Islet of Langerhans (tissue), 1 donor: ENCODE data around the gene KRTAP5-1.
"Not testable (repeated sequence)": the region's sequence is repeated elsewhere in the genome, so short reads cannot be mapped to it uniquely, and the experiment has no call there.

Experiments used
- FAIRE-seq: peaks from one replicate; lab custom pipeline; 2011; peaks lifted over from hg19 to GRCh38; lab: Jason Lieb, UNC

Gene KRTAP5-1, protein sequence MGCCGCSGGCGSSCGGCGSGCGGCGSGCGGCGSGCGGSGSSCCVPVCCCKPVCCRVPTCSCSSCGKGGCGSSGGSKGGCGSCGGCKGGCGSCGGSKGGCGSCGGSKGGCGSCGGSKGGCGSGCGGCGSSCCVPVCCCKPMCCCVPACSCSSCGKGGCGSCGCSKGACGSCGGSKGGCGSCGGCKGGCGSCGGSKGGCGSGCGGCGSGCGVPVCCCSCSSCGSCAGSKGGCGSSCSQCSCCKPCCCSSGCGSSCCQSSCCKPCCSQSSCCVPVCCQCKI

DNA sequence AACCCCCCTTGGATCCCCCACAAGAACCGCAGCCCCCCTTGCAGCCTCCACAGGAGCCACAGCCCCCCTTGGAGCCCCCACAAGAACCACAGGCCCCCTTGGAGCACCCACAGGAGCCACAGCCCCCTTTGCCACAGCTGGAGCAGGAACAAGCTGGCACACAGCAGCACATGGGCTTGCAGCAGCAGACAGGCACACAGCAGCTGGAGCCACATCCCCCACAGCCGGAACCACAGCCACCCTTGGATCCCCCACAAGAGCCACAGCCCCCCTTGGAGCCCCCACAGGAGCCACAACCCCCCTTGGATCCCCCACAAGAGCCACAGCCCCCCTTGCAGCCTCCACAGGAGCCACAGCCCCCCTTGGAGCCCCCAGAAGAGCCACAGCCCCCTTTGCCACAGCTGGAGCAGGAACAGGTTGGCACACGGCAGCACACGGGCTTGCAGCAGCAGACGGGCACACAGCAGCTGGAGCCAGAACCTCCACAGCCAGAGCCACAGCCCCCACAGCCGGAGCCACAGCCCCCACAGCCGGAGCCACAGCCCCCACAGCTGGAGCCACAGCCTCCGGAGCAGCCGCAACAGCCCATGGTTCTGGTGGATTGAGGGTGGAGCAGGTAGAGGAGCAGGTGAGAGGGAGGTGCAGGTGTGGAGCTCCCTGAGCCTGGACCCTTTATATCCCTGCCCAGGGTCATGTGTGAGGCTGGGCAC is at the start of gene KRTAP5-1:
KRTAP5-1 (minus strand) TSS at position 623 of the 710 bp plus-strand sequence; CDS start at position 589, 34 bp downstream.
- not testable (repeated sequence) for FAIRE-seq

DNA sequence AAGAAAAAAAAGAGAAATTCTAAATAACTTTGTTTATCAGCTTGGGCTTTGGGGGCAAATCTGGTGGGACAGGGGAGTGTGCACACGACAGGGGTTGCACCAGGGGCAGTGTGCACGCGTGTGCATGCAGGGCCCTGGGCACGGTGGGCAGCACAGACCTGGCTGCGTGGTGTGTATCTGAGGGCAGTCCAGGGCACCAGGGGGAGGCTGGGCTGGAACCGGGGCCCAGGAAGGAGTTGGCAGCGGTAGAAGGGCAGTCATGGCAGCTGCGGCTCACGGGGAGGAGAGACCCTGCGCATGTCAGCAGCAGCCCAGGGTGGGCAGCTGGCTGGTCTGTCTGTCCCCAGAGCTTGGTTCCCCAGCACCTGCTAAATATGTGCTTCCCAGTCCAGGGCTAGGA is 48.8 kb upstream of the KRTAP5-1 start:
- FAIRE-seq: no peak

DNA sequence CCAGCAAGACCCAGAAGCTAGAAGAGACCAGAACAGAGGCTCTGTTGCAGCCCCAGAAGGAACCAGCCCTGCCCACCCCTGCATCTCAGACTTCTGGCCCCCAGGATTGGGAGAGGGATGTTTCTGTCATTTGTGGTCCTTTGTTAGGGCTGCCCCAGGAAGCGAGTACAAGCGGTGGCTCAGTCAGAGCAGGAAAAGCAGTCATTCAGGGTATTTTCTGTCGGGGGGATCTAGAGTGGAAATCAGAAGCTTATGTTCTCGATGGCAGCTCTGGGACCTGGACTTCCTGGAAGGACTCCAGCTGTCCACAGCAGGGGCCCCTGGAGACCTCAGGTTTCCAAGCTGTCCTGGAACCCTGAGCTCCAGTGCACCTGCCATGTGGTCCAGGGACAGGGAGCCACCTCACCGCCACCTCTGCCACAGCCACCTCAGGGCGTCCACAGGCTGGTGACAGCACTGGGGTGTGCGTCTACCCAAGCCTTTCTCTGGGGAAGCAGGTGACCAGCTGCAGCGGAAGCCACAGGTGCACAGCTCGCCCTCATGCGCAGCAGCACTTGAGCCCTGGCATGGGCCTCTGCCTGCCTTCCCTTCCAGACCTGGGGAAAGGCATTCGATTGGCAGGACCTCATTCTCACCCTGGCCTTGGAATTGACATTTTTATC is 47.1 kb upstream of the KRTAP5-1 start:
- no peak for FAIRE-seq

DNA sequence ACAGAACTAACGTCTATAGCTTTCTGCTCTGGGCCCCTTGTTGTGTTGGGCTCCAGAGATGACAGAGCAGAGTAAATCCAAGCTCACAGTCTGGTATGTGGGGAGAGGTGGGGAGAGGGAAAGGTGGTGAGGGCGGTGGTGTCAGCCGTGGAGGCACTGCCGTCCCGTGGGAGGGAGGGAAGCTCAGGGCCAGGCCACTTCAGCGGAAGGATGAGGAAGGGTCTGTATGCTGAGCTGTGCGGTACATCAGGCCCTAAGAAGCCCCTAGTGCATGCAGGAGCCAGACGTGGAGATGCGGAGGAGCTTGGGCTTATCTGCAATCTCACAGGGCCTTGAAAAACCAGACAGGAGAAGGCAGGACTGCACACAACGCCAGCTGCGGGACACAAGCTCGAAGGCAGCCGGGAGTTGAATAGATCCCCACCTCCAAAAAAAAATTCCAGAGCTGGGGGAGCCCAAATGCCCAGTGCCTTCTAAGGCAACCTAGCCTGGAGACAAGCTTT is 46.0 kb upstream of the KRTAP5-1 start:
- FAIRE-seq: no peak

DNA sequence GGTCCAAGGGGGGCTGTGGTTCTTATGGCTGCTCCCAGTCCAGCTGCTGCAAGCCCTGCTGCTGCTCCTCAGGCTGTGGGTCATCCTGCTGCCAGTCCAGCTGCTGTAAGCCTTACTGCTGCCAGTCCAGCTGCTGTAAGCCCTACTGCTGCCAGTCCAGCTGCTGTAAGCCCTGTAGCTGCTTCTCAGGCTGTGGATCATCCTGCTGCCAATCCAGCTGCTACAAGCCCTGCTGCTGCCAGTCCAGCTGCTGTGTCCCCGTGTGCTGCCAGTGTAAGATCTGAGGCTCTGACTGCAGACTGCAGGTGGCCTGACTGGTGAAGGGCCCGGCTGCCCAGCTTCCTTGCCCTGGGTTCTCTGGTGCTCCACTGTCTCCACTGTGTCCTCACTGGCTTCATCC is 45.2 kb upstream of the KRTAP5-1 start:
- FAIRE-seq: no peak

DNA sequence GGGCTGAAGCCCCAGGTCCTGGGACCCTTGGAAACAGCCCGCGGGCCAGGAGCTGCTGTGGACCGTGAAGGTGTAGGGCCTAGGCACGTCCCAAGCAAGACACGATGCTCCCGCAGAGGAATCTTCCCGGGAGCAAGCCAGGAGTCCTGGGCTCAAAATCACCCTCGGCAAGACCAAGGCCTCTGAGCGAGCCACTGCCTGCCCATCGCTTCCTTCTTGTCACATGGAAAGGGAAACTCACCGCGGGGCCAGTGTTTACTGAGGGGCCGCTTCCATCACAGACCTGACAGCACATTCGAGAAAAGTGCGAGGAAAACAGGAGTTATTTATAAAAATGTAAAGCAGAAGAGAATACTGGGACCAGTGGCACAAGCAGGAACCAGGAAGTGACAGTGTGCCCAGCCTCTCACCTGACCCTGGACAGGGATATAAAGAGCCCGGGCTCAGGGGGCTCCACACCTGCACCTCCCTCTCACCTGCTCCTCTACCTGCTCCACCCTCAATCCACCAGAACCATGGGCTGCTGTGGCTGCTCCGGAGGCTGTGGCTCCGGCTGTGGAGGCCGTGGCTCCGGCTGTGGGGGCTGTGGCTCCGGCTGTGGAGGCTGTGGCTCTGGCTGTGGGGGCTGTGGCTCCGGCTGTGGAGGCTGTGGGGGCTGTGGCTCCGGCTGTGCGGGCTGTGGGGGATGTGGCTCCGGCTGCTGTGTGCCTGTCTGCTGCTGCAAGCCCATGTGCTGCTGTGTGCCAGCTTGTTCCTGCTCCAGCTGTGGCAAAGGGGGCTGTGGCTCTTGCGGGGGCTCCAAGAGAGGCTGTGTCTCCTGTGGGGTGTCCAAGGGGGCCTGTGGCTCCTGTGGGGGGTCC is 44.5 kb upstream of the KRTAP5-1 start, which contains the start of gene KRTAP5-5:
KRTAP5-5 (plus strand) TSS at position 450 of the 860 bp plus-strand sequence; CDS start at position 516, 66 bp downstream.
- no peak for FAIRE-seq

DNA sequence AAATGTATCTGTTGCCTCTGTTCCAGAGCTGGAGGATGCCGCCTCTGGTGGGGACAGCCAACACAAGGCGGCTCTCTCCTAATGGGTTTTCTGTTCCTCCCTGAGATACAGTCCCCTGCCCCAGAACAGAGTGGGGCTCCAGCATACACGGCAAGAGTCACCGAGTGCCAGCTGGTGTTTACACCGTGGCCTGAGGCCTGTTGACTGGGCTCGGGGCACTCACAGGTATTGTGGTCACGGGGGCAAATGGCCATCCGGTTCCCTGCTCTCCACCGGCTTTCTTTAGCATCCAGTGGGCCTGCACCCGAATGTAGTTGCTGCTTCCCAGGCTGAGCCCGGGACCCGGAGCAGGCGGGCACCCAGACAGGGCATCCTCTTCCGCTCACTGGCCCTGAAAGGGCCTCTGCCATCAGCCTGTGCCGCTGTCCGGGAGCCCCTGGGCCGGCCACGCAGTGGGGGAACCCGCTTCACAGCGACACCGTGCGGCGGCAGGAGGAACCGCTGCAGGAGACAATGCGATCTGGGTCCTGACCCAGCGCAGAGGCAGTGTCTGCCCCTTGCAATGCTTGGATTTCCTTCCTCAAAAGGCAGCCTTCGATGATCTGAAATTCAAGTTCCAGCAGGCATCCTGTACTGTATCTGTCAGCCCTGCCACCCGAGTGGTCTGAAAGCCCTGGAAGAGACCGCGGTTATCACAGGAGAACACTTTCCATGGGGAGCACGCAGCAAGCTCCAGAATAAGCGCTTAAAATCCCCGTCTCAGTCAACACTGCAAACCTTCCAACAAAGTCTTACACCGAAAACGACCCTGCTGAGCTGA is 43.6 kb upstream of the KRTAP5-1 start:
- FAIRE-seq: no peak

DNA sequence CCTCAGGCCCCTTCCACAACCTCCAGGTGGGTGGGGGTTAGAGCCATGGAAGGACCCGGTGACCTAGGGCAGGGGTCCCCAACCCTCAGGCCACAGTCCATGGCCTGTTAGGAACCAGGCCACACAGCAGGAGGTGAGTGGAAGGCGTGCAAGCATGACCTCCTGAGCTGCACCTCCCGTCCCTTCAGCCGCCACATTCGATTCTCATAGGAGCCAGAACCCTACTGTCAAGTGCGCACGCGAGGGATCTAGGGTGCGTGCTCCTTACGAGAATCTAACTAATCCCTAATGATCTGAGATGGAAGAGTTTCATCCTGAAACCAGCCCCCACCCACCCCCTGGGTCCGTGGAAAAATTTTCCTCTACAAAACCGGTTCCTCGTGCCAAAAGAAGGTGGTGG is 40.5 kb upstream of the KRTAP5-1 start:
- FAIRE-seq: no peak

DNA sequence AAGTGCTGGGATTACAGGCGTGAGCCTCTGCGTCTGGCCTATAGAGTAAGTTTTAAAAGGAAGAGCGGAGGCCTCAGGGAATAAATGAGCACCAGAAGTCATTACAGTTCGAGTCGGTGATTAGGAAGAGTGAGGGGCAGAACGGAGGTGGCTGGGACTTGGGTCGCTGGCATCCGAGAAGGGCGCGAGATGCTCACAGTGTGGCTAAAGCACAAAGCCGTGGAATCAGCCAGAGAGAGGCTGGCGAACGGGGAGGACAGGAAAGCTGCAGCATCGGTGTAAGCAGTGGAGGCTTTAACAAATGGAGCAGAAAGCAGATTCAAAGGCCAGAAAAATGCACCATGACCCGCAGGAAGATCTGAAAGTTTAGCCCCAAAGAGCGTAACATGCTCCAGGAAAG is 39.5 kb upstream of the KRTAP5-1 start:
- no peak for FAIRE-seq

DNA sequence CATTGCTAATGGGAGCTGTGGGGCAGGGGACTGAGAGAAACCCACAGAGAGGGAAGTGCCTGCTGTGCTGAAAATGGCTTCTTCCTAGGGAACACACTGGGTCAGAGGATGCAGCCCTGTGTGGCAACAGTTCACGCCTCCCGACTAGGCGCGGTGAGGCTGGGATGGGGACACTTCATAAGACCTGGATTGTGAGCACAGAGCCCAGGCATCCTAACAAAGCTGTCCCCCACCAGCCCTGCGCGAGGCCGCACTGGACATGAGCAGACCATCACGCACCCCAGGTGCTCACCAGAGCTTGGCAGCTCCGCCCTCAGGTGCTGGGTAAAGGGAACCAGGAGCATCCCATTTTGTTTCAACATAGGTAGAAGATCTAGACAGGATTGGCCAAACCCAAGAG is 38.6 kb upstream of the KRTAP5-1 start:
- FAIRE-seq: no peak

DNA sequence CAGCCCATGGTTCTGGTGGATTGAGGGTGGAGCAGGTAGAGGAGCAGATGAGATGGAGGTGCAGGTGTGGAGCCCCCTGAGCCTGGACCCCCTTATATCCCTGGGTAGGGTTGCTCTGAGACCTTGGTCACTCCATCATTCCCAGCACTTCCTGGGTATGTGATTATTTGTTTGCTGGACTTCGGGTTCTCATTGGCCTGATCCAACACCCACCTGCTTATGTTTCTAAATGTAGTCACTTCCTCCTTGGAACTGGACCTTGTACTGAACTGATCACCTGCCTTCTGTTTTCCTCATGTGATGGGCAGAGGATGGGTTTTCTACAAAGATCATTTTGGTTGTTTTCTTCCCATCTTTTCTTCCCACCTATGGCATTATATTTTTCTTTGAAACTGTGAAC is 37.0 kb upstream of the KRTAP5-1 start, which contains the start of gene KRTAP5-4:
KRTAP5-4 (minus strand) TSS at position 53 of the 400 bp plus-strand sequence; CDS start at position 8, 45 bp downstream.
- no peak for FAIRE-seq

DNA sequence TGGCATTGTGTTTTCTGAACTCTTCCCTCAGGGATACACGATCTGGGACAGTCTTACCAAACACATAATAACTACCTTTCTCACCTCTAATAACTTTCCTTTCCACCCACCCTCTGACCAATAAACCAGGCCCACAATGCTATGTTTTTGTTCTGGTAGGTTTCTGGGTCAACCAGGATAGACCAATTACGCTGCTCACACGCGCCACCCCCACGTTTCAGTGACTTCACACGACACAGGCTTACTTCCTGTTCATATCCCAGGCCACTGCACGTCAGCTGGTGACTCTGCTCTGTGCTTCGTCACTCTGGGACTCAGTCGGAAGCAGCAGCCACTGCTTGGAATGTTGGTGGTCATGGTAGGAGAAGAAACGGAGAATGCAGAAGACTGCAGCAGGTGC is 34.4 kb upstream of the KRTAP5-1 start:
- no peak for FAIRE-seq

DNA sequence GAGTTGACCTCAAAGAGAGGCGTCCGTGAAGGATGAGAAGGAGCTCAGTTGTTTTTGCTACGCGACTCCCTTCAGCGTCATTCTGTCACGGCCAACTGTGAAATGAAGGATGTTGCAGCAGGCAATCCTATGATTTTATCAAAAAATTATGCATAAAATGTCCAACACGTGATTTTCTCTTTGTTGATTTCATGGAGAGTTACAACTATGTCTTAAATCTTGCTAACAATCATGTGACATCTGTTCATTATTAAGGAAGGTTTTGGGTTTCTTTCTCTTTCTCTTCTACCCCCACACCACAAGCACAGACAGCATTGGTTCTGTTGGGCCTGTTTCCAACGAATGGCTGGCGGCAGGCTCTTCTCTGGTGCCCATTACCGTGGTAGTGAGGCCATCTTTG is 33.1 kb upstream of the KRTAP5-1 start:
- no peak for FAIRE-seq

DNA sequence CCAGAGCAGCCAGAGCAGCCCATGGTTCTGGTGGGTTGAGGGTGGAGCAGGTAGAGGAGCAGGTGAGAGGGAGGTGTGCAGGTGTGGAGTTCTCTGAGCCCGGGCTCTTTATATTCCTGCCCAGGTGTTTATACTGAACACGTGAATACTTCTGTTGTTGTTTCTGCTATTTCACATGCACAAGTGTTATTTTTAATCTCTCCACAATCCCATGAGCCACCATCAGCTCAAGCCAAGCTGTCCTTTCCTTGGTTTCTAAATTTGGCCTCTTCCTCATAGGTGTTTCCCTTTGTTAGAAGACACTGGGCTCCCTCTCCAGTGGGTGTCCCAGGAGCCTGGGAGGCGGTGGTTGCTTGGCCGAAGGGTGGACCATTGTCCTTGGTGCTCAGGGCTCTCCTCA is 23.3 kb upstream of the KRTAP5-1 start, which contains the start of gene KRTAP5-3:
KRTAP5-3 (minus strand) TSS at position 101 of the 400 bp plus-strand sequence; CDS start at position 23, 78 bp downstream.
- FAIRE-seq: no peak

DNA sequence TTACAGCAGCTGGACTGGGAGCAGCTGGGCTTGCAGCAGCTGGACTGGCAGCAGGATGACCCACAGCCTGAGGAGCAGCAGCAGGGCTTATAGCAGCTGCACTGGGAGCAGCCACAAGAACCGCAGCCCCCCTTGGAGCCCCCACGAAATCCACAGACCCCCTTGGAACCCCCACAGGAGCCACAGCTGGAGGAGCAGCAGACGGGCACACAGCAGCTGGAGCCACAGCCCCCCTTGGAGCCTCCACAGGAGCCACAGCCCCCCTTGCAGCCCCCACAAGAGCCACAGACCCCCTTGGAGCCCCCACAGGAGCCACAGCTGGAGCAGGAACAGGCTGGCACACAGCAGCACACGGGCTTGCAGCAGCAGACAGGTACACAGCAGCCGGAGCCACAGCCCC is 22.8 kb upstream of the KRTAP5-1 start:
- FAIRE-seq: not testable (repeated sequence)

DNA sequence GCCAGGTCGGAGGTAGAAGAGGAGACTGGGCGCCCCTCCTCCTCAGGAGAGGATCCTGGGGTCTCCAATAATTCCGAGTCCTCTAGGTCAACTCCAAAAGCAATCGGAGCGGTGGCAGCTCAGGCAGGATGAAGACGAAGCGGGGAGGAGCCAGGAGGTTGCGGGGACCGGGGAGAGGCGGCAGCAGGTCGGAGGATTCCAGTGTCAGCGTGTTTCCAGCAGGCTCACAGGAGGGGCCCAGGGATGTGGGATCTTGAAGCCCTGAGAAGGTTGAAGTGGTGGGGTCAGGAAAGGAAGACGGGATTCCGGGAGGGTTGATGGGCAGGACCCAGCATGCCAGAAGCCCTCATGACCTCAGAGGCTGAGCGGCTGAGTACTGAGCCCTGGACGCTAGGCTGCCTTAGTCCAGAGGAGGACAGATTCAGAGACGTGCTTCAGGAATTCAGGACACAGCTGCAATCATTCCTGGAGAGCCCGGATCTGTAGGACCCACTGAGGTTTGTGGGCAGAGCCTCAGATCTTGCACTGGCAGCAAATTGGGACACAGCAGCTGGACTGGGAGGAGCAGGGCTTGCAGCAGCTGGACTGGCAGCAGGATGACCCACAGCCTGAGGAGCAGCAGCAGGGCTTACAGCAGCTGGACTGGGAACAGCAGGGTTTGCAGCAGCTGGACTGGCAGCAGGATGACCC is 22.2 kb upstream of the KRTAP5-1 start:
- FAIRE-seq: not testable (repeated sequence)

DNA sequence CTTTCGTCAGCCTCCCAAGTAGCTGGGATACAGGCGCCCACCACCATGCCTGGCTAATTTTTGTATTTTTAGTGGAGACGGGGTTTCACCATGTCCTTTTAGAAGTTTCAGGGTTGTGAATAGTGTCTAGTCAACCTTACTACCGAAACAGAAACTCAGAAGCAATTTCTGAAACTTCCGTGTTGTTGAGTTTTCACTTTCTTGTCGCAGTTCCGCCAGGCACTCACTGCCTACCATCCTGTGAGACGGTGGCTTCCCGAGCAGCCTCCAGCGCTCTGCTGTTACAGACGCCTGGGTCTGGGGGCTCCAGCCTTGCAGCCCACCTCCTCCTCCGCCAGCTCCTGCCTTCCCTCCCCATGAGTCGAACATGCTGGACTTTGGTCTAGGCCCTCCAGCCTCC is 20.8 kb upstream of the KRTAP5-1 start:
- FAIRE-seq: not testable (repeated sequence)

DNA sequence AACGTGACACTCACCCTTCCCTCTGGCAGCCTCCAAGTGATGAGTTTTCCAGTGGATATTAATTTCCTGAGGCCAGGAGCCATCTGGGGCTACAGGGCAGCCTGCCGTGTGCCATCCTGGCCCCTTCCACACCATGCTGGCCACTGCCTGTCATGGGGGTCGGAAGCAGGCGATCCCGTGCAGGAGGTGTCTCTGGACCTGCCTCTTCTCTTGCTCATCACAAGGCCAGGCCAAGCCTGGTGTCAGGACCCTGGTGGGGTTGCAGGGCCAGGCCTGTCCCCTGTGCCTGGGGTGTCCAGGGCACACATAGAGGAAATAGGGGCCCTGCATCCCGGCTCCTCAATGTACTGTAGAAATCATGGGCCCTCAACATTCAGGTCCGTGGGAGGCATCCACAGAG is 19.6 kb upstream of the KRTAP5-1 start:
- FAIRE-seq: no peak

DNA sequence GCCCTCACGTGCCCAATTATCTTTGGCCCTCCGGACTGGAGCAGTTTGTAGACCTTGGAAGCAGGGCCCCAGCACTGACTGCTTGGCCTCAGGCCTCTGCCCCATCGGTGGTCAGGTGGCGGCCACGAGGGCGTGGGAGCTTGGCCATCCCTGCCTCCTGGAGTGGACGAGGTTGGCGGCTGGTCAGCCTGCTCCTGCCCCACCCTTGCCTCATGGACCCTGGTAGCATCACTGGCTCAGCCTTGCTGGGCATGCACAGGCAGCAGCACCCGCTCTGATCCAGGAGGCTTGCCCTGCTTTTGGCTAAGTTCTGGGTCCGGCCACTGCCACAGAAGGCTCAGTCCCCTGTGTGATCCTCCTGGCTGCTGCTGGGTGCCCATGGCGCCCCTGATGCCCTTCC is 19.1 kb upstream of the KRTAP5-1 start:
- FAIRE-seq: no peak

DNA sequence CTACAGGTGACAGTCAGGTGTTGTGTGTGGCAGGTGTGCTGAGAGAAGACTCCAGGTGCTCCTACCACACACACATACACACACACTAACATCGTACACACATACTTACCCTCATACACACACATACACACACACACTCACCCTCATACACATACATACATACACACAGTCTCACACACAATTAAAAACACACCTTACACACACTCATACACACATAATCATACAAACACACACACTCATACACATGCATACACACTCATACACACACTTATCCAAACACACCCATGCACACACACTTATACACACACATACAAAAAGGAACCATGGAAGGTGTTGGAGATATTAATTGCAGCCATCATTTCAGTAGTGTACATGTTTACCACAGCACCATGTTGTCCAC is 18.5 kb upstream of the KRTAP5-1 start:
- FAIRE-seq: no peak
